Mesenteric fat pad (tissue), 1 donor: ENCODE results near the gene RBM4B. TPM values are rescaled to one million over a fixed set of nuclear protein-coding genes. Genes with fewer than 3 reads are reported as not detected.

Source experiments
- DNase-seq: peaks from one replicate; pipeline ENCODE4 v3.0.0-alpha.2; 2020; ENCODE audit warnings: low spot score
- total RNA-seq: library from RNA; stranded (reverse); fragmentation: NEBNext Ultra II Directional; extraction: Animal tissue kit (Norgen Biotek cat#: 25700); gene quantifications from one replicate; pipeline ENCODE4 v1.2.1, GENCODE V29; 2021
- donor health status: DM: yes; HTN: yes; CAD: no.

Gene RBM4B
- total RNA-seq, 1 donor from 2014 or later: 8.0 TPM

GRCh38 chr11:66707486-66707885, 29.8 kb upstream of the RBM4B start:
- no peak for DNase-seq

GRCh38 chr11:66706989-66707388, 29.3 kb upstream of the RBM4B start:
- DNase-seq: no peak

- no peak for DNase-seq
Measured at GRCh38 chr11:66705587-66706335, 28.1 kb upstream of the RBM4B start.

GRCh38 chr11:66704659-66705360, 27.1 kb upstream of the RBM4B start:
- DNase-seq: no peak

GRCh38 chr11:66701432-66702240, 23.9 kb upstream of the RBM4B start:
- no peak for DNase-seq

GRCh38 chr11:66700742-66701141, 23.1 kb upstream of the RBM4B start:
- DNase-seq: no peak

GRCh38 chr11:66700337-66700736, 22.6 kb upstream of the RBM4B start:
- DNase-seq: no peak

- DNase-seq: no peak
Measured at GRCh38 chr11:66698491-66698890, 20.8 kb upstream of the RBM4B start.

GRCh38 chr11:66697988-66698387, 20.3 kb upstream of the RBM4B start:
- DNase-seq: no peak

GRCh38 chr11:66696146-66696545, 18.5 kb upstream of the RBM4B start:
- DNase-seq: no peak

GRCh38 chr11:66694732-66695207, 17.1 kb upstream of the RBM4B start:
- DNase-seq: no peak

GRCh38 chr11:66694056-66694410, 16.3 kb upstream of the RBM4B start:
- no peak for DNase-seq

- no peak for DNase-seq
Measured at GRCh38 chr11:66693356-66694055, 15.8 kb upstream of the RBM4B start.

- no peak for DNase-seq
Measured at GRCh38 chr11:66692871-66693331, 15.2 kb upstream of the RBM4B start.

- DNase-seq: no peak
Measured at GRCh38 chr11:66692446-66692845, 14.8 kb upstream of the RBM4B start.

- DNase-seq: no peak
Measured at GRCh38 chr11:66691311-66691980, 13.8 kb upstream of the RBM4B start.

- no peak for DNase-seq
Measured at GRCh38 chr11:66689661-66690590, 12.2 kb upstream of the RBM4B start.

- no peak for DNase-seq
Measured at GRCh38 chr11:66688561-66689534, 11.2 kb upstream of the RBM4B start.
